Epidermal melanocyte (primary cell): Measurements from ENCODE around the gene MRPL51.
"Not testable (repeated sequence)": the region's sequence is repeated elsewhere in the genome, so short reads cannot be mapped to it uniquely, and the experiment has no call there.

Experiments
- DNase-seq: peaks from one replicate; pipeline ENCODE4 v3.0.0; 2011; ENCODE audit warnings: low spot score; ENCODE audit not compliant: insufficient read length

Gene MRPL51

GRCh38 chr12:6492838-6493496 lies at the start of gene MRPL51:
Gene MRPL51, minus strand, starts transcription at chr12:6493262. Its CDS starts 126 bp downstream, at chr12:6493136.
- DNase-seq, result peak; percentile 86

DNA sequence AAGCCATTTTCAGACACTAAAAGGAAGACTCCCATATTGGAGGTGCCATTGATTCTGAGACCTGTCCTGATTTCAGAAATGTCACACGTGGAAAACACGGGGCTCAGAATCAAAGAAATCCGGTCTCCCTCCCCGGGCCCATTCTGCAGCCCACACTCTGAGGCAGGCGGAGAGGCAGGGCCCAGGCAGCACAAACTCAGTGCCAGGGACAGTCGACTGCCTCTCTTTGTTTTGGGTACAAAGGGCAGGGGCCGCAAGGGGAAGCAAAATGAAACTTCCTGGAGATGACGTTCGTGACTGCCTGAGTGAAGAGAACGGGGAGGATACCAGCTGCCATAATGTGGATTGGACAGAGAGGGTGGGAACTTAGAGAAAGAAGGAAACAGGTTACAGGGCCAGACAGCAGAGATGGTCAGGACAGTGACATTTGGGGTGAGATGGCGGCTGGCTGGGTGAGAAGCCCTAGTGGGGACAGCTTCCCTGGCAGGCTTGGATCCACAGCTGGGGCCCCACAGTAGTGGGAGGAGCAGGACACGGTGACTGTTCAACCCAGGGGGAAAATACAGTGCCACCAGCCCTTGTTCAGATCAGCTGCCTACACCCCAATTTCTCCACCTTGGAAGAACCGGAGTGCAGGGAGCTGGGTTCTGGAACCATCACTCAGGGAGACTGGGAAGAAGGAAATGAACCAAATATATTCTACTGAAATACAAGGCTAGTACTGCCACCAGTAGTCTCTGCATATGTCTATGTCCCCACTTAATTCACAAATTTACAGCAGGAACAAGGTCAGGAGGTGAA lies 49.3 kb upstream of the MRPL51 start:
- DNase-seq, result no peak

DNA sequence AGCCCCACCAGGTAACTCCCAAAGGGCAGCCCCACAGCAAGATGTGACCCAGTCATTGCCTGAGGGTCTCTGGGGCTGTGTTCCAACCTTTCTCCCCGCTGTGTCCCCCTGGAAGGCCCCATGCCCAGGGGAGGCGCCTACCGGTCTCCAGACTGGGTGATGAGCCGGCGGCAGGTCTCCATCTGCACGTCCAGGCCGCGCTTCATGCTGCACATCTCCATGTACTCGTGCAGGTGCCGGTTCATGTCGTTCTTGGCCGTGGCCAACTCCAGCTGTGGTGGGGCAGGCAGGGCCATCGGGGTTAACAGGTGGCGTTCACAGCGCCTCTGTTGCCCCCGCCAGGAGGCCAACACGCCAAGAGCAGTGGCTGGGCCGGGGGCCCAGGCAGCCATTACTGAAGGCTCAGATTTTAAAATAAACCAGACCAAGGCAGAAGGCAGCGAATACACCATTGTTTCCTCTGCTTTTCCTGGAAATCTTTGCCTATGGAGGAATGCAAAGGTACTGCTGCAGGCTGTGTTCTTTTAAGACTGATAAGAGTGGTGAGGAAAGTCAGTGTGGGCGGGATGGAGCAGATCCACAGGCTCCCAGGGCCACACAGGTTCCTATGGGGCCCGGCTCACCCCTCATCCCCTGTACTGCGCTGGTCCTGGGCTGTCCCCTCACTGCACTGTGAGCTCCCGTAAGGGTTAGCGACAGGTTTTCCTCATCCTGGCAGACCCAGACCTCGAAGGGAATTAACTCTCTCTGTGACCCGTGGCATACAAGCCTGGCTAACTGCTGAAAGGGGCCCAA lies 48.5 kb upstream of the MRPL51 start:
- no peak for DNase-seq

GRCh38 chr12:6540181-6540877 lies 47.3 kb upstream of the MRPL51 start:
- DNase-seq, result peak; percentile 82

DNA sequence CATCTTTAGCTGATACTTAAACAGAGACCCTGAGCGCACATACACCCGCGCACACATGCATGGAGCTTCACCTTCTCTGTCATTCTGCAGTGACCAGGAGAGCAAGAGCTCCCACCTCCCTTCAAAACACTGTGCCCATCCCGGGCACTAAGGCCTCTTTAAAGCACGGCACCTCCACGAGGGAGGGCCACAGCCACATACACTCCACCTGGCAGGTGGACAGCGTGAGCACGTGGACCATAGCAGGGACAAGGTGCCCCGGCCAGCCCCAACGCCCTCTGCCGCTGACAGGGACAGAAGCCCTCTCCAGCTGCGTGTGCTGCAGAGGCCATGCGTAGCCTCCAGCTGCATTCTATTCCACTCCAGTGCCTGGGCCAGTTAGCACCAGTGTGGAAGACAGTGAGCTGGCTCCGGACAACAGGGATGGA lies 46.7 kb upstream of the MRPL51 start:
- DNase-seq, result no peak

DNA sequence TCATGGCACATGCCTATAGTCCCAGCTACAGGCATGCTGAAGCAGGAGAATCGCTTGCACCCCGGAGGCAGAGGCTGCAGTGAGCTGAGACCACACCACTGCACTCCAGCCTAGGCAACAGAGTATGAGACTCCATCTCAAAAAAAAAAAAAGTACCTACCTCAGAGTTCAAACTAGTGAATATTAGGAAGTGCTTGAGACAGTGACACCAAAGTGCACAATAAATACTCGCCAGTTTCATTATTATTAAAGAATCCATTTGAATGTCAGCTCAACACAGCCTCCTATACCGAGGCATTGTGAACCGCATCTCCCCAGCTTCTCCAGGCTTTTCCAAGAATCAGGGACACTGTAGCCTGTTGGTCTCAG lies 46.2 kb upstream of the MRPL51 start:
- DNase-seq, result no peak

- DNase-seq, result no peak
Observed at GRCh38 chr12:6538420-6539313, 45.6 kb upstream of the MRPL51 start.

DNA sequence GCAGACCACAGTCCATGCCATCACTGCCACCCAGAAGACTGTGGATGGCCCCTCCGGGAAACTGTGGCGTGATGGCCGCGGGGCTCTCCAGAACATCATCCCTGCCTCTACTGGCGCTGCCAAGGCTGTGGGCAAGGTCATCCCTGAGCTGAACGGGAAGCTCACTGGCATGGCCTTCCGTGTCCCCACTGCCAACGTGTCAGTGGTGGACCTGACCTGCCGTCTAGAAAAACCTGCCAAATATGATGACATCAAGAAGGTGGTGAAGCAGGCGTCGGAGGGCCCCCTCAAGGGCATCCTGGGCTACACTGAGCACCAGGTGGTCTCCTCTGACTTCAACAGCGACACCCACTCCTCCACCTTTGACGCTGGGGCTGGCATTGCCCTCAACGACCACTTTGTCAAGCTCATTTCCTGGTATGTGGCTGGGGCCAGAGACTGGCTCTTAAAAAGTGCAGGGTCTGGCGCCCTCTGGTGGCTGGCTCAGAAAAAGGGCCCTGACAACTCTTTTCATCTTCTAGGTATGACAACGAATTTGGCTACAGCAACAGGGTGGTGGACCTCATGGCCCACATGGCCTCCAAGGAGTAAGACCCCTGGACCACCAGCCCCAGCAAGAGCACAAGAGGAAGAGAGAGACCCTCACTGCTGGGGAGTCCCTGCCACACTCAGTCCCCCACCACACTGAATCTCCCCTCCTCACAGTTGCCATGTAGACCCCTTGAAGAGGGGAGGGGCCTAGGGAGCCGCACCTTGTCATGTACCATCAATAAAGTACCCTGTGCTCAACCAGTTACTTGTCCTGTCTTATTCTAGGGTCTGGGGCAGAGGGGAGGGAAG lies 44.7 kb upstream of the MRPL51 start:
- DNase-seq, result not testable (repeated sequence)

DNA sequence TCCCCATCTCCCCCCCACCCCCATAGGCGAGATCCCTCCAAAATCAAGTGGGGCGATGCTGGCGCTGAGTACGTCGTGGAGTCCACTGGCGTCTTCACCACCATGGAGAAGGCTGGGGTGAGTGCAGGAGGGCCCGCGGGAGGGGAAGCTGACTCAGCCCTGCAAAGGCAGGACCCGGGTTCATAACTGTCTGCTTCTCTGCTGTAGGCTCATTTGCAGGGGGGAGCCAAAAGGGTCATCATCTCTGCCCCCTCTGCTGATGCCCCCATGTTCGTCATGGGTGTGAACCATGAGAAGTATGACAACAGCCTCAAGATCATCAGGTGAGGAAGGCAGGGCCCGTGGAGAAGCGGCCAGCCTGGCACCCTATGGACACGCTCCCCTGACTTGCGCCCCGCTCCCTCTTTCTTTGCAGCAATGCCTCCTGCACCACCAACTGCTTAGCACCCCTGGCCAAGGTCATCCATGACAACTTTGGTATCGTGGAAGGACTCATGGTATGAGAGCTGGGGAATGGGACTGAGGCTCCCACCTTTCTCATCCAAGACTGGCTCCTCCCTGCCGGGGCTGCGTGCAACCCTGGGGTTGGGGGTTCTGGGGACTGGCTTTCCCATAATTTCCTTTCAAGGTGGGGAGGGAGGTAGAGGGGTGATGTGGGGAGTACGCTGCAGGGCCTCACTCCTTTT lies 44.0 kb upstream of the MRPL51 start:
- DNase-seq, result no peak

GRCh38 chr12:6535960-6536847 lies 43.1 kb upstream of the MRPL51 start:
- no peak for DNase-seq

- no peak for DNase-seq
Observed at GRCh38 chr12:6535697-6535946, 42.6 kb upstream of the MRPL51 start.

DNA sequence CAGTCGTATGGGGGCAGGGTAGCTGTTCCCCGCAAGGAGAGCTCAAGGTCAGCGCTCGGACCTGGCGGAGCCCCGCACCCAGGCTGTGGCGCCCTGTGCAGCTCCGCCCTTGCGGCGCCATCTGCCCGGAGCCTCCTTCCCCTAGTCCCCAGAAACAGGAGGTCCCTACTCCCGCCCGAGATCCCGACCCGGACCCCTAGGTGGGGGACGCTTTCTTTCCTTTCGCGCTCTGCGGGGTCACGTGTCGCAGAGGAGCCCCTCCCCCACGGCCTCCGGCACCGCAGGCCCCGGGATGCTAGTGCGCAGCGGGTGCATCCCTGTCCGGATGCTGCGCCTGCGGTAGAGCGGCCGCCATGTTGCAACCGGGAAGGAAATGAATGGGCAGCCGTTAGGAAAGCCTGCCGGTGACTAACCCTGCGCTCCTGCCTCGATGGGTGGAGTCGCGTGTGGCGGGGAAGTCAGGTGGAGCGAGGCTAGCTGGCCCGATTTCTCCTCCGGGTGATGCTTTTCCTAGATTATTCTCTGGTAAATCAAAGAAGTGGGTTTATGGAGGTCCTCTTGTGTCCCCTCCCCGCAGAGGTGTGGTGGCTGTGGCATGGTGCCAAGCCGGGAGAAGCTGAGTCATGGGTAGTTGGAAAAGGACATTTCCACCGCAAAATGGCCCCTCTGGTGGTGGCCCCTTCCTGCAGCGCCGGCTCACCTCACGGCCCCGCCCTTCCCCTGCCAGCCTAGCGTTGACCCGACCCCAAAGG lies 42.1 kb upstream of the MRPL51 start:
- peak; percentile 40 for DNase-seq

DNA sequence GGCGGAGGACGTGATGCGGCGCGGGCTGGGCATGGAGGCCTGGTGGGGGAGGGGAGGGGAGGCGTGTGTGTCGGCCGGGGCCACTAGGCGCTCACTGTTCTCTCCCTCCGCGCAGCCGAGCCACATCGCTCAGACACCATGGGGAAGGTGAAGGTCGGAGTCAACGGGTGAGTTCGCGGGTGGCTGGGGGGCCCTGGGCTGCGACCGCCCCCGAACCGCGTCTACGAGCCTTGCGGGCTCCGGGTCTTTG lies 41.6 kb upstream of the MRPL51 start:
- no peak for DNase-seq

GRCh38 chr12:6533923-6534694 lies 41.0 kb upstream of the MRPL51 start, which contains the start of gene GAPDH:
Gene GAPDH, plus strand, starts transcription at chr12:6534517. Its CDS starts 316 bp downstream, at chr12:6534833.
- DNase-seq, result peak; percentile 81

DNA sequence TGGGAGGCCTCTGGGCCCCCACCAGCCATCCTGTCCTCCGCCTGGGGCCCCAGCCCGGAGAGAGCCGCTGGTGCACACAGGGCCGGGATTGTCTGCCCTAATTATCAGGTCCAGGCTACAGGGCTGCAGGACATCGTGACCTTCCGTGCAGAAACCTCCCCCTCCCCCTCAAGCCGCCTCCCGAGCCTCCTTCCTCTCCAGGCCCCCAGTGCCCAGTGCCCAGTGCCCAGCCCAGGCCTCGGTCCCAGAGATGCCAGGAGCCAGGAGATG lies 40.5 kb upstream of the MRPL51 start:
- no peak for DNase-seq

- DNase-seq, result peak; percentile 82
Observed at GRCh38 chr12:6532927-6533652, 40.0 kb upstream of the MRPL51 start.
